HG02938 (cell line): ENCODE data around the gene ZSWIM4.
"Not testable (repeated sequence)": the region's sequence is repeated elsewhere in the genome, so short reads cannot be mapped to it uniquely, and the experiment has no call there.

Source experiments
- ATAC-seq: cut with Tn5 transposase; IDR thresholded peaks from one replicate; pipeline ENCODE4 v1.9.1; 2021; ENCODE audit warnings: mild to moderate bottlenecking, moderate library complexity; ENCODE audit not compliant: unreplicated experiment

Gene ZSWIM4

GRCh38 chr19:13774217-13775191 lies 20.7 kb upstream of the ZSWIM4 start, which contains the start of gene C19orf53:
TSS of gene C19orf53 (plus strand) at chr19:13774456. CDS start at chr19:13774478, 22 bp downstream.
- peak; percentile 88 for ATAC-seq

- no peak for ATAC-seq
Measured at GRCh38 chr19:13778398-13778797, 16.8 kb upstream of the ZSWIM4 start.

GRCh38 chr19:13778847-13779246 lies 16.4 kb upstream of the ZSWIM4 start:
- ATAC-seq = no peak

GRCh38 chr19:13779794-13780193 lies 15.4 kb upstream of the ZSWIM4 start:
- not testable (repeated sequence) for ATAC-seq

GRCh38 chr19:13781547-13781946 lies 13.7 kb upstream of the ZSWIM4 start:
- no peak for ATAC-seq

- ATAC-seq = no peak
Measured at GRCh38 chr19:13782537-13782936, 12.7 kb upstream of the ZSWIM4 start.

DNA sequence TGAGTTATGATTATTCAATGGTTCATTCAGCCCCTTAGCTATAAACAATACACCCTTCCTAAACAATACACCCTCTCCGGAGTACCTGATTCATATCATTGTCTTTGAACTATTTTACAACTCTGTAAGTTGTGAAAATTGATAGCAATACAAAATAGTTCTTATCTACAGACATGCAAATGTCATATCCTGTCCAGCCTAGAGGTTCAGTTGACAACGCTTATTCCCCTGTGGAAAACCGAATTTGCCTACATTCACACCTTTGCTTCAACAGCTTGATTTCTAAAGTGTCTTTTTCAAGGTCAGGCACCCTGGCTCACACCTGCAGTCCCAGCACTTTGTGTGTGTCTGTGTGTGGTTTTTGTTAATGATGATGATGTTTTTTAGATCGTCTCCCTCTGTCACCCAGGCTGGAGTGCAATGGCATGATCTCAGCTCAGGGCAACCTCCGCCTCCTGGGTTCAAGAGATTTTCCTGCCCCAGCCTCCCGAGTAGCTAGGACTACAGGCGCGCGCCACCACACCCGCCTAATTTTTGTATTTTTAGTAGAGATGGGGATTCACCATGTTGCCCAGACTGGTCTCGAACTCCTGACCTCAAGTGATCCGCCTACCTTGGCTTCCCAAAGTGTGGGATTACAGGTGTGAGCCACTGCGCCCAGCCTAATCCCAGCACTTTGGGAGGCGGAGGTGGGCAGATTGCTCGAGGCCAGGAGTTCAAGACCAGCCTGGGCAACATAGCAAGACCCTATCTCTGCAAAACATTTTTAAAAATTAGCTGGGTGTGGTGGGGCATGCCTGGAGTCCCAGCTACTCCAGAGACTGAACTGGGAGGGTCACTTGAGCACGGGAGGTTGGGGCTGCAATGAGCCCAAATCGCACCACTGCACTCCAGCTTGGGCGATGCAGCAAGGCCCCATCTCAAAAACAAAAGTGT lies 11.4 kb upstream of the ZSWIM4 start:
- ATAC-seq = no peak

- no peak for ATAC-seq
Measured at GRCh38 chr19:13784731-13785452, 10.4 kb upstream of the ZSWIM4 start.

DNA sequence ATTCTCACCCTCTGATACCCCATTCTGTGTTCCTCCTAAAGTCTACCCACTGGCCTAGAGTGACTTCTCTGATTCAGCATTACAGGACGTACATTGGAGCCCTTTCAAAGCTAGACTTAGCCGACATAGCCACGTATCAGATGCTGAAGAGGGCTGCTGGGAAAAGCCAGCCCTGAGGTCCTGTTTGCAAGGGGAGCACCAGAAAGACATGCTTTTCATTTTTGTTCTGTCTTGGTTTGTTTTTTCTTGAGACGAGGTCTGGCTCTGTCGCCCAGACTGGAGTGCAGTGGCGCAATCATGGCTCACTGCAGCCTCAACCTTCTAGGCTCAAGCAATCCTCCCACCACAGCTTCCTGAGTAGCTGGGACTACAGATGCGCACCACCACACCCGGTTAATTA lies 6.3 kb upstream of the ZSWIM4 start:
- no peak for ATAC-seq

GRCh38 chr19:13790354-13790753 lies 4.9 kb upstream of the ZSWIM4 start:
- no peak for ATAC-seq

GRCh38 chr19:13793317-13793716 lies 1.9 kb upstream of the ZSWIM4 start:
- not testable (repeated sequence) for ATAC-seq

DNA sequence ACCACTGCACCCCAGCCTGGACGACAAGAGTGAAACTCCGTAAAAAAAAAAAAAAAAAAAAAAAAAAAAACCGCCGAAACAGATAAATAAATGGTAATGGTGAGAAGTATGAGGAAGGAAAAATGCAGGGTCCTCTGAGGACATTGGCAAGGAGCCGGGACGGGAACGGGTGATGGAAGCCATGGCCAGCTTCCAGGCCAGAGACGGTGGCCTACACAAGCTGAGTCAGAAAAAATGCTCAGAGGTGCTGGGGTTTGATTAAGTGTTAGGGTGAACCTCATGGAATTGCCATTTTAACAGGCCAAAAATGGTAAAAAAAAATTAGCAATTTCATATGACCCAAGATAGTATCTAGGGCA lies 866 bp upstream of the ZSWIM4 start:
- ATAC-seq = no peak

DNA sequence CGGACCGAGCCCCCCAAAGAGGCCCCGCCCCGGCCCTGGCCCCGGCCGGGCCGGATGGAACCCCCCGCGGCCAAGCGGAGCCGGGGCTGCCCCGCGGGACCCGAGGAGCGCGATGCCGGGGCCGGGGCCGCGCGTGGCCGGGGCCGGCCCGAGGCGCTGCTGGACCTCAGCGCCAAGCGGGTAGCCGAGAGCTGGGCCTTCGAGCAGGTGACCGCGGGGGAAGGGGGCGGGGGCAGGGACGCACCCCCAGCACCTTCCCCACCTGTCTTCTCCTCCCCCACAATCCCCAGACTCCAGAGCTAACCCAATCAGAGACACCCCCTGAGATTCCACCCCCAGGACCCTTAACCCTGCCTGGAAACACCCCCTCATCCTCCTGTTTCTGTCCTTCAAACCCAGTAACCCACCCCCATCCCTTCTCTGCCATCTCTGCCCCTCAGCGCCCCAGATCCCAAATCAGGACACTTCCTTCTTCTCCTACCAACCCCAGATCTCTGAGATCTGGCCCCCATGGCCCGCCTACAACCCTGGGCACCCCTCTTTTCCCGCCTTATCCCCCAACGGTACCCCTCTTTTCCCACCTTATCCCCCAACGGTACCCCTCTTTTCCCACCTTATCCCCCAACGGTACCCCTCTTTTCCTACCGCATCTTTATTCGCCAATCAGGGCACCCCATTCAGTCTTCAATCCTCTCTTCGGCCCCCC lies 505 bp downstream of the ZSWIM4 start:
- ATAC-seq = peak; percentile 29

DNA sequence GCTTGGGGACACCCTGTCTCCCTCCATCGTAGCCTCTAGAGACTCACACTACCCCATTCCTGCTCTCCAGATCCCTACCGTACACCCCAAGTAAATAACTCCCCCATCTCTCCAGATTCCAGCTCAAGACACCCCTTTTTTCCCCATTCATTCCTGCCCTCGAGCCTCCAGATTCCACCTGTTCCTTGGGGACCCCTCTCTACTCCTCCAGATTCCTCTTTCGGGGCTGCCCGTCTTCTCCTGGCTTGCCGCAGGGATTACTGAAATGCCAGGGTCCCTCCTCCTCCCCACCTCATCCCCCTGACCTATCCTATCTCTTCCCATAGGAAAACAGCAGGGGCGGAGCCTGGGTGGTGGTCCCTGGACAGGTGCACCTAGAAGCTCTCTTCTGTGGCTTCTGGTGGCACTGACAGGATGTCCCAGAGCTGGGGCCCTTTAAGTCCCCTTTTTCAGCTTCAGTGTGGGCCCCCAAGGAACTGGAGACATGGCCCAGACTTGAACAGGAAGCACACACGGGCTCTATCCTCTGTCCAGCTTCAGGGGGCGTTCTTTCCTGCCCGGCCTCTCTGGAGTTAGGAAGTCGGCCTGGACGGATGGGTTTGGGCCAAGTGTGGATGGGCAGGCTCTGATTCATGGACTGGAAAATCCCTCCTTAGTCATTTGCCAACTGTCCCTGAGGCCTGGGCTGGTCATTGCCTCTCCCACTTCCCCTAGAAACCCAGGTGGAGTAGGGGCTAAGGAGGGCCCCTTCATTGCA lies 1.2 kb downstream of the ZSWIM4 start:
- no peak for ATAC-seq

DNA sequence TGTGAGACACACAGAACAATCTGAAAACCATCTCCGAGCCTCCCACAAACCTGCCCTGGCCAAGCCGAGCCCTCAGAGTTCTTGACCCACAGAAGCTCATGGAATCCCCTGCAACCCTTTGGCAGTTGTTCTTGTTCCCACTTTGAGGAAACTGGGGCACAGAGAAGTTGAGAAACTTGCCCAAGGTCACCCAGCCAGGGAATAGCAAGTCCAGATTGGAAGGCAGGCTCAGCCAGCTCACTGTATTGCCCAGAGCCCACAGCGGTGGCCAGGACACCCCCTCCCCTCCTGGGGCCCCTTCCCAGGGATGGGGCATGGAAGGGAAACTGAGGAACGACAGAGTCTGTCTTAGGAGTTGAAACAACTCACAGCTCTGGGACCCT lies 1.8 kb downstream of the ZSWIM4 start:
- ATAC-seq = no peak

GRCh38 chr19:13797870-13798269 lies 2.6 kb downstream of the ZSWIM4 start:
- no peak for ATAC-seq

- ATAC-seq = no peak
Measured at GRCh38 chr19:13799669-13800068, 4.4 kb downstream of the ZSWIM4 start.

GRCh38 chr19:13803038-13803437 lies 7.8 kb downstream of the ZSWIM4 start:
- ATAC-seq = no peak

GRCh38 chr19:13804830-13805683 lies 9.8 kb downstream of the ZSWIM4 start:
- ATAC-seq = no peak
